Measurements from ENCODE around the gene PRKCH. TPM values are rescaled to one million over a fixed set of nuclear protein-coding genes. Genes with fewer than 3 reads are reported as not detected.

Gene PRKCH
- total and polyA plus RNA-seq, 2 donors (not counting 3 experiments of a cell fraction or from before 2014, with no cell fraction given): 97.7 to 103 TPM

DNA sequence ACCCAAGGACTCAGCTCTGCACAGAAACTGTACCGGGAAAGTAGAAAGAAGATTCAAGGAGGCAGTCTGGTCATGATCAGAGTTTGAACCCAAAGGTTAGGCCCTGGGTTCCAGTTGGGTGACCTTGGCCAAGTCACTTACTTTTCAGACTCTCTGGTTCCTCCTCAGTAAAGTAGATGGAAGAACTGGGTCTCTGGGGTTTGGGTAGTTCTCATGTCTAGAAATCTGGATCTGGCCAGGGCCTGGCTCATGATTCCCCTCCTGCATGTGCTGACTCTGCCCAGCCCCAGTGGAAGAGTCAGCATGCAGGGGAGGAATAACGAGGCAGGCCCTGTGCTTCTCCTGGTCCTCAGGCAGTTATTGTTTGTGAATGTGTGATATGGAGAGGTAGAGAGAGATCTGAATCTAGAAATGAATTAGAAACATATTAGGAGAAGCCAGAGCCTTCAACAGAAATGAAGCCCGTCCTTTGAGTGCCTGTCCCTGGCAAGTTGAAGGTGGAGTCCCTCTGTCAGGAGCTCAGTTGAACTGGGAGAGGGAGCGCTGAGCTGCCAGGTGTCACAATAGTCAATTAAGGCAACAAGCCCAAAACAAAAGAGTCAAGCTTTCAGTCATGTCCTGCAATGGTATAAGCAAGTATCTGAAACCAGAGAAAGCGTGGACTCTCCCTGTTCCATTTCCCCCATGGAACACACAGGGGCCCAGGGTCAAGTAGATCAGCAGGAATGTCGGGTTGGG is 242.7 kb downstream of the PRKCH start:
- ChIA-PET POLR2A (no interaction called here), CTCF (interaction anchor here (0.7 to 3.4 kb wide), 8 partner anchors 10 to 156 kb away, joined by 3 to 36 read pairs (median 4); no protein-coding TSS in a partner anchor)
- H3K9me3 ChIP-seq (replicated peaks; ENCODE audit: control insufficient read depth, insufficient read depth, low read length): no peaks in the 10 kb centered on the region
- H3K4me1 ChIP-seq (ENCODE audit: control insufficient read depth, extremely low read depth, insufficient read depth, low read length): peaks cover 58% of the 10 kb centered on the region
- H3K9ac ChIP-seq (replicated peaks; ENCODE audit: extremely low read depth, insufficient read depth, low read length): peak overlapping the region; percentile 51
- H3K4me2 ChIP-seq (ENCODE audit: insufficient read depth, low read length): peak overlapping the region; percentile 5
- DNase-seq (ENCODE audit: low read depth, low spot score): no peak
- TF ChIP-seq MAX (IDR thresholded peaks at IDR 0.05; ENCODE audit: insufficient read depth, insufficient read length) (no peak), POLR2AphosphoS5 (IDR thresholded peaks at IDR 0.05; ENCODE audit: insufficient read depth, low read depth, low read length) (no peak), GATA2 (IDR thresholded peaks at IDR 0.05; ENCODE audit: insufficient read depth, insufficient read length, low read depth, low read length) (no peak), POLR2A (IDR thresholded peaks at IDR 0.05; ENCODE audit: low read depth, low read length) (no peak)
- no peaks in the 10 kb centered on the region for H3K27me3 ChIP-seq (ENCODE audit: control insufficient read depth in 2 of 2, insufficient read depth in 2 of 2, low read length in 2 of 2)
- H4K20me1 ChIP-seq (replicated peaks; ENCODE audit: control insufficient read depth, extremely low read depth, insufficient read depth, low read length): no peaks in the 10 kb centered on the region
- intact Hi-C loops (cut with micrococcal nuclease) (loop anchor here (5.0 kb wide), 1 partner anchor 273 kb away; no protein-coding TSS in a partner anchor), dilution Hi-C loops (cut with MboI; ENCODE audit: extremely low pct_ligation_motif_present, low sequenced_read_pairs) (no loop called here)
- peak overlapping the region; percentile 99 for H3K27ac ChIP-seq (ENCODE audit: insufficient read depth, low read depth, low read length)
- H3K36me3 ChIP-seq (ENCODE audit: control insufficient read depth in 2 of 2, extremely low read depth in 1 of 2, insufficient read depth in 2 of 2, low read length in 2 of 2): no peaks in the 10 kb centered on the region
- no peak overlapping the region for H3K4me3 ChIP-seq (replicated peaks in 1 of 3; ENCODE audit: insufficient read depth in 1 of 3, low read depth in 1 of 3, low read length in 3 of 3)
- H3K79me2 ChIP-seq (ENCODE audit: control insufficient read depth, insufficient read depth, low read length): no peaks in the 10 kb centered on the region
- peak overlapping the region; percentile 77 for H2AFZ ChIP-seq (ENCODE audit: low read depth, low read length)
- BruUV-seq (replicated peaks): no TSS peak
- no peak for FAIRE-seq
- no peaks in the 10 kb centered on the region for H3K9me1 ChIP-seq (replicated peaks; ENCODE audit: control insufficient read depth, extremely low read depth, insufficient read depth, low read length)

GRCh38 chr14:61564618-61565091 is 243.3 kb downstream of the PRKCH start:
- POLR2A ChIA-PET: no interaction called here
- Histone ChIP-seq H3K27ac (ENCODE audit: insufficient read depth, low read depth, low read length) (peak overlapping the region; percentile 99), H4K20me1 (replicated peaks; ENCODE audit: control insufficient read depth, extremely low read depth, insufficient read depth, low read length) (no peaks in the 10 kb centered on the region), H3K9me3 (replicated peaks; ENCODE audit: control insufficient read depth, insufficient read depth, low read length) (no peaks in the 10 kb centered on the region), H3K9me1 (replicated peaks; ENCODE audit: control insufficient read depth, extremely low read depth, insufficient read depth, low read length) (no peaks in the 10 kb centered on the region), H3K36me3 (ENCODE audit: control insufficient read depth in 2 of 2, extremely low read depth in 1 of 2, insufficient read depth in 2 of 2, low read length in 2 of 2) (no peaks in the 10 kb centered on the region), H2AFZ (ENCODE audit: low read depth, low read length) (peak overlapping the region; percentile 77), H3K4me1 (ENCODE audit: control insufficient read depth, extremely low read depth, insufficient read depth, low read length) (peaks cover 61% of the 10 kb centered on the region), H3K4me3 (replicated peaks in 1 of 3; ENCODE audit: insufficient read depth in 1 of 3, low read depth in 1 of 3, low read length in 3 of 3) (no peak overlapping the region), H3K27me3 (ENCODE audit: control insufficient read depth in 2 of 2, insufficient read depth in 2 of 2, low read length in 2 of 2) (no peaks in the 10 kb centered on the region), H3K9ac (replicated peaks; ENCODE audit: extremely low read depth, insufficient read depth, low read length) (peak overlapping the region; percentile 51), H3K4me2 (ENCODE audit: insufficient read depth, low read length) (peak overlapping the region; percentile 5), H3K79me2 (ENCODE audit: control insufficient read depth, insufficient read depth, low read length) (no peaks in the 10 kb centered on the region)
- intact Hi-C loops (cut with micrococcal nuclease): loop anchor here (5.0 kb wide), 1 partner anchor 273 kb away; no protein-coding TSS in a partner anchor
- FAIRE-seq: peak; percentile 84
- peak; percentile 70 for DNase-seq (ENCODE audit: low read depth, low spot score)
- no TSS peak for BruUV-seq (replicated peaks)
- dilution Hi-C loops (cut with MboI; ENCODE audit: extremely low pct_ligation_motif_present, low sequenced_read_pairs): no loop called here
- TF ChIP-seq POLR2AphosphoS5 (IDR thresholded peaks at IDR 0.05; ENCODE audit: insufficient read depth, low read depth, low read length): no peak
- TF ChIP-seq FOS (IDR thresholded peaks at IDR 0.05; ENCODE audit: borderline replicate concordance, insufficient read depth, low read length): peak; percentile 65
- CTCF ChIA-PET: interaction anchor here (0.7 to 1.5 kb wide), 3 partner anchors 9 to 56 kb away, joined by 3 to 4 read pairs (median 3); no protein-coding TSS in a partner anchor
